ENCODE data around the gene TMEM59L.

The TMEM59L gene

DNA sequence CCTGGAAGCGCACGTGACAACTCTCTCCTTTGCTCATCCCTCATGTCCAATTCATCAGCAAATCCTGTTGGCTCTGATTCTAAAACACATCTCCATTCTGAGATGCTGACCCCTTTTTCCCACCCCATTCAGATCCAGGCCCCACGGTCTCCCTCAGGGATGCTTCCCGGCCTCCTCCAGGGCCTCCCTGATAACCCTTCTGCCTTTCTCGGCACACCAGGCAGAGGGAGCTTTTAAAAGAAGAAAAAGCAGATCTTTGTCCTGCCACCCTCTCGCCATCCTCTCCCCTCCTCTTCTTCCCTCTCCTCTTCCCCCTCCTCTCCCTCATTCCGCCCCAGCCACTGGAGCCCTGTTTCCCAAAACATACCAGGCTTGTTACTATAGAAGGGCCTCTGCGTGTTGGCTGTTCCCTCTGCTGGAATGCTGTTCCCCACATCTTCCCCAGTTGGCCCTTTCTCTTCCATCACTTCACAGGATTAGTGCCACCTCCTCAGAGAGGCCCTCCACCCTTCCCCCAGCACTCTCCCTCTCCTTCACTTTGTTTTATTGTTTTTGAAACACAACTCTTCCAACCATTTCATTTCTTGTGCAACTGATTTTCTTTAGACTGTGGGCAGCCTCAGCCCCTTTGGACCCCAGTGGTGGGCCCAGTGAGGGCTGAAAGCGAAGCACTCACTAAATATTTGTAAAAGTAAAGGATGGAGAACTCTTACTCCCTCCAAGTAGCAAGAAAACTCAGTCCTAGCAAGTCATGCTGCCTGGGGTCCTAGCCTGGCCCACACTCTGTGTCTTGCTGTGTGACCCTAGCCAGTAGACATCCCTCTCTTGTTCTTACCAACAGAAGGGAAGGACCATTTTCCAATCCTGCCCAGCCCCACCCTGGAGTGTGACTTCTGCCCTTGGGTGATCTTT, 3.6 kb upstream of the TMEM59L start:
- DNase-seq (ENCODE audit: low spot score) = no peak

DNA sequence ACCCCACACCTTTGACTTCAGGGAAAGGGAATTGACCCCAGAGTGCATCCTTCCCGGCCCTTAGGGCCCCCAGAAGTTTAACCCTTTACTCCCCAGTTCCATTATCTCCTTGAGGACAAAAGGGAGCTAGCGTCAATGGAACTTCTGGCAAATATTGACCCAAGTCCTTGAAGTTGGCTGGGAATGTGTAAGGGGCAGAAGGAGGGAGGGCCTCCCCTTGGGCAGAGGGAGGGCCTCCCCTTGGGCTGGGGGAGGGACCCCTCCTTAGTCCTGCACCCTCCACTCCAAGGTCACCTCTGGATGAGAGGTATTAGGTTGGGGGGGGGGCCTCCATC, 3.0 kb upstream of the TMEM59L start:
- DNase-seq (ENCODE audit: low spot score) = no peak

DNA sequence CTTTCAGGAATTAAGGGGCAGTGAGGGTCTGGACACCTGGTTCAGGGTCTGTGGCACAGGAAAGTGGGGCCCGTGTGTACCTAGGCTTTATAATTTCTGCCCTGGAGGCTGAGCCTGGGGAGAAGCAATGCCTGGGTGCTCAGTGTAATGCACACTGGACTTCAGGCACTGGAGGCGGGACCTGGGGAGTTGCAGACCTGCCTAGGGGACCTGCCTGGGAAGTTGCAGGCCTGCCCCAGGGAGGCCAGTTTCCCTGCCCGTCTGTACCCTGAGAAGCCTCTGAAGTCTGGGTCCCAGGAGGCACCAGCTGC, 2.5 kb upstream of the TMEM59L start:
- DNase-seq (ENCODE audit: low spot score) = no peak

DNA sequence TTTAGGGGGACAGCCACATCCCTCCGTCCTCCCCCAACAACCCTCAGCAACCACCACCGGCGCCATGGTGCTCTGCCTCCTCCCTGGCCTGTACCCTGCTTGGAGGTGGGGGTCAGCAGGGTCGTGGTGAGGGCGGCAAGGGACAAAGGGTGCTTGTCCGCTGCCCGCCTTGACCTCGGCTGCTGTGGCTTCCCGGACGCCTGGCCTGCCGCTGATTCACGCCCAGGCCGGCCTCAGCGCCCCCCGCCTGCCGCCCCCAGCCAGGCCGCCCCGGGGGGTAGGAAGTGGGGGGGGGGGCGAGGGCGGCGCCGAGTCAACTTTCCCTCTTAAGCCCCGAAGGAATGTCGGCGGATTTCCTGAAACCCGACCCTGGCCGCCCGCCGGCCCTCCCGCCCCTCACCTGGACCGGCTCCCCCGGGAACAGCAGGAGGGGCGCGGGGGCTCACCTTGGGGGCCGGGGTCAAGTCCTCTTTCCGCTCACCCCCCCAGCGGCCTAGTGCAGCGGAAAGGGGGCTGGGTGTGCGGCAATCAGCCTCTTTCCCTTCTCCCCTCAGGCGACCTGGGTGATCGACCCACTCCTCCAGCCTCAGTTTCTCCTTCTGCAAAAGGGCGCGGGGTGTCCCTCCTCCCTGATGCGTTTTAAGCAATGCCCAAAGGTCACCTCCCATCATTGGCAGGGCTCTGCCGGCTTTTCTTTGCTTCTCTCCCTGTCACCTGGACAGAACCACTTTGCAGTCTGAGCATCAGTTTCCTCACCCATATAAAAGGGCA, 1.9 kb upstream of the TMEM59L start:
- DNase-seq (ENCODE audit: low spot score) = no peak

DNA sequence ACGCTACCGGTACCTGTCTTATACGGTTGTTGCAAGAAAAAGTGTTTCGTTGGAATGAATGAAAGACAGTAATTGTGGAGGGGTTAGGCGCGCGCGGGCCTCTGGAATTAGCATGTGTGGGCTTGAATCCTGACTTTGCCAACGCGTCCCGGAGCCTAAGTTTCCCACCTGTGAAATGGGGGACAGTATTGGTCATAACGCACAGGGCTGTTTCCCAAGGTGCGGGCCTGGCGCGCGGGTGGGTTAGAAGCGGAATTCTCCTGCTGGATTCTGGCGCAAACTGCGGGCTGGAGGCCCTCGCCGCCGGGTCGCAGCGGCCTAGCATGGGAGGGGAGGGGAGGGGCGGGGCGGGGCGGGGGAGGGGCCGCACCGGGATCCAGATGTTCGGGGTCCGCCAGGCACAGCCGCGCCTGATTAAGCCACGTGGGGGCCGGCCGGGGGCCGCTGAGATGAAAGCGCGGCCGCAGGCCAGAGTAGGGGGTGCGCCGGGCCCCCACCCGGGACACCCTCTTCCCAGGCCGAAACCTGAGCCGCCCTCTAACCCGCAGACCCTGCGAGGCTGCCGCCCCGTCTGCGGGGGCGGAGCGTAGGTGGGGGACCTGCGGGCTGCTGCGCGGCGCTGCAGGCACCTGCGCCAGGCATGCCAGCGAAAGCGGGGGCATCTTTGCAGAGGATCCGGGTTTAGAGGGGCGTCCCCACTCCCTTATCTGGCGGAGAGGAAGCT, 1.2 kb upstream of the TMEM59L start:
- no peak for DNase-seq (ENCODE audit: low spot score)

DNA sequence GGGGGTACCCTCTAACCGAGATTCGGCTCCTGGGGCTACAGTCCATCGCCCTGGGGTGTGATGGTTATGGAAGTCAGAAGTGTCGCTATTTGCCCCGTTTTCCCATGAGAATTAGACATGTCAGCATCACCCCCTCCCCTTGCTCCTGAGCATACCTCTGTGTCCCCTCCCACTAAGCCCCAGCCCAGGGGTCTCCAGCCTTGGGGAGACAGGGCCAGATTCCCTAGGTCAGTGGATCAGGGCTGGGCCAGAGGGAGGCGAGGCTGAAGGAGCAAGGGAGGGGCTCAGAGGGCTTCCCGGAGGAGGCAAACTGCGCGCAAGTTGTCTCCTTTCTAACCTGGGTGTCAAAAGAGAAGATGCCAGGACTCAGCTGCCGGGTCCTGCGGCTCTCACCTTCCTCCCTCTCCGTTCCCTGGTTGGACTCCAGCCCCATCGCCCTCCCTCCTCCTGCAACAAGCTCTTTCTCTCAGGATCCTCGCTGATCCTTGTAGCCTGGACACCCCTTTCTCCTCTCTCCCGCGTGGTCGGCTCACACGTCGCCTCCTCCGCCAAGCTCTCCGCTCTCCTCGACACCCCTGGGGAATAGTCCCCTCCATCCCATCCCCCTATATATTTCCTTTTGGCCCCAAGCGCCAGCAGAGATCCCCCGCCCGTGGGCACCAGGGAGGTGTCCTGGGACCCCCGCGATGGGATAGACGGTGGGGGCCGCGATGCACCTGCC, 459 bp upstream of the TMEM59L start:
- DNase-seq (ENCODE audit: low spot score) = no peak

DNA sequence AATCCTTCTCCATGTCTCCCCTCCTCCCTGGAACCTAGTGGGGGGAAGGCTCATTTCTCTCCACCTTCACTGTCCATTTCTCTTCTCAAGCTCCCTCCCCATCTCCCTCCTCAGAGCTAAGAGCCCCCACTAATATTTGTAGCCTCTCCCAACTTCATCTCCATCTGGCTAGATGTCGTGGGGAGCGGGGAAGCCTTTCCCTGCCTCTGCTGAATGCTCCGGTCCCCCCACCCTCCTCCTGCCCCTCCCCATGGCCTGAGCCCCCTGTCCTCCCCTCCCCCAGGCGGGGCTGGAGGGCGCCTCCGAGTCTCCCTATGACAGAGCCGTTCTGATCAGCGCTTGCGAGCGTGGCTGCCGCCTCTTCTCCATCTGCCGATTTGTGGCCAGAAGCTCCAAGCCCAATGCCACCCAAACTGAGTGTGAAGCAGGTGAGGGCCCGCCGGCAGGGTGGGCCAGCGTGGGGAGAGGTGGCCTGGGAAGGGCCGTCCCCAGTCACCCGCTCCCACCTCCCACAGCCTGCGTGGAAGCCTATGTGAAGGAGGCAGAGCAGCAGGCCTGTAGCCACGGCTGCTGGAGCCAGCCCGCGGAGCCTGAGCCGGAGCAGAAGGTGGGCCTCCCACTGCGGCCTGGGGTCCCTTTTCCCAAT, 1.0 kb downstream of the TMEM59L start:
- no peak for DNase-seq (ENCODE audit: low spot score)

DNA sequence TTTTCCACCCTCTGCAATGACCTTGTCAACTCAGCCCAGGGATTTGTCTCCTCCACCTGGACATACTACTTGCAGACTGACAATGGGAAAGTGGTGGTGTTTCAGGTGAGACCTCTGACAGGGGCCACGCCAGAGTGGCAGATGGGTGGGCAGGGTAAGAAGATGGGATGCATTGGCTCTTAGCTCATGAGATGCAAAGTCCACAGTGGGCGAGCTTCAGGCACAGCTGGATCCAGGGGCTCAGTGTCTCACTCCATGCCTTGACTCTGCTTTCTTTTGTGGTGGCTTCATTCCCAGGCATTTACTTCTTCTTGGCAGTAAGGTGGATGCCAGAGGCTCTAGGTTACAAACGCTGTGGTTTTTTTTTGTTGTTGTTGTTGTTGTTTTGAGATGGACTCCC, 3.4 kb downstream of the TMEM59L start:
- no peak for DNase-seq (ENCODE audit: low spot score)

DNA sequence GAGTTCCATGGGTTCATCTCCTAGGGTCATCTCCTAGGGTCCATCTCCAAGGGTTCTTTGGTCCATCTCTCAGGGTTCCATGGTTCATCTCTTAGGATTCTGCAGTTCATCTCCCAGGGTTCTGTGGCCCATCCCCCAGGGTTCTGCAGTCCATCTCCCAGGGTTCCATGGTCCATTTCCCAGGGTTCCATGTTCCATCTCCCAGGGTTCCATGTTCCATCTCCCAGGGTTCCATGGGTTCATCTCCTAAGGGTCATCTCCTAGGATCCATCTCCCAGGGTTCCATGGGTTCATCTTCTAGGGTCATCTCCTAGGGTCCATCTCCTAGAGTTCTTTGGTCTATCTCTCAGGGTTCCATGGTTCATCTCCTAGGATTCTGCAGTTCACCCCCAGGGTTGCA, 4.9 kb downstream of the TMEM59L start:
- no peak for DNase-seq (ENCODE audit: low spot score)

DNA sequence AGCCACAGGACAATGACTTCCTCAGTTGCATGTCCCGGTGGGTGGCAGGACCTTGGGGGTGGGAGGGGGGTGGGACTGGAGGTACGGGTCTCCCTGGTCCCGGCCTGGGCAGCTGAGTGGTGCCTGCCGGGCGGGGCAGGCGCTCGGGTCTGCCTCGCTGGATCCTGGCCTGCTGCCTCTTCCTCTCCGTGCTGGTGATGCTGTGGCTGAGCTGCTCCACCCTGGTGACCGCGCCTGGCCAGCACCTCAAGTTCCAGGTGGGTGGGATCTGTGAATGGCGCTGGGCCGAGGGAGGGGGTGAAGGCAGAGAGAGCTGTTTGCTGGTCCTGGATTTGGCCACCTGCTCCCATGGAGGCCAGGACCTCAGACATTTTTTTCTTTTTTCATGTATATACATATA, 5.6 kb downstream of the TMEM59L start:
- DNase-seq (ENCODE audit: low spot score) = no peak

DNA sequence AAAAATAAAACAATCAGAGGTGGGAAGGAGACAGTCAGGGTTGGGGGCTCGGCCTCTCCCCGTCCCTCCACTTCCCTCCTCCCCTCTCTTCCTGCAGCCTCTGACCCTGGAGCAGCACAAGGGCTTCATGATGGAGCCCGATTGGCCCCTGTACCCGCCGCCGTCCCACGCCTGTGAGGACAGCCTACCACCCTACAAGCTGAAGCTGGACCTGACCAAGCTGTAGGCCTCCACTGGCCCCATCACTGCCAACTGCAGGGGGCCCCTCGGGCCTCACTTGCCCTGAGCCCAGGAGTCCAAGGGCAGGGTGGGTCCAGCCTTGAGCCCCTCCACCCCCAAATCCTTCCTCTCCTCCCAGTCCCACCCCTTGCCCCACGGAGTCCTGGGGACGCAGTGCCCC, 7.6 kb downstream of the TMEM59L start:
- DNase-seq (ENCODE audit: low spot score) = no peak

DNA sequence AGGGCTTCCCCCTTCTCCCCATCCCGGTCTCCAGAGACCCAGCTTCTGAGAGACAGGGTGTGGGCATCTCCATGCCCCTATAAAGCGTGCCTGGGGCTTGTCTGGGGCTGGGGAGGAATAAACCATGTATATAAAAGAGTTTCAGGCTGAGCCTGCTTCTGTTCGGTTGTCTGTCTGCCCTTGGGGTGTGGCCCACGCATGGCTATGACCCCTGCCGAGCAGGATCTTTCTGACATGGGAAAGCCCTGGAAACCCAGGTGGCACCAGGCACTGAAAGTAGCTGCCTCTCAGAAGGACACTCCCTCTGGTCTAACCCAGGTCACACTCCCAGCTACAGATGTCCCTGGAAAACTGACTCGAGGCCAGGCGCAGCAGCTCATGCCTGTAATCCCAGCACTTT, 8.2 kb downstream of the TMEM59L start:
- no peak for DNase-seq (ENCODE audit: low spot score)

DNA sequence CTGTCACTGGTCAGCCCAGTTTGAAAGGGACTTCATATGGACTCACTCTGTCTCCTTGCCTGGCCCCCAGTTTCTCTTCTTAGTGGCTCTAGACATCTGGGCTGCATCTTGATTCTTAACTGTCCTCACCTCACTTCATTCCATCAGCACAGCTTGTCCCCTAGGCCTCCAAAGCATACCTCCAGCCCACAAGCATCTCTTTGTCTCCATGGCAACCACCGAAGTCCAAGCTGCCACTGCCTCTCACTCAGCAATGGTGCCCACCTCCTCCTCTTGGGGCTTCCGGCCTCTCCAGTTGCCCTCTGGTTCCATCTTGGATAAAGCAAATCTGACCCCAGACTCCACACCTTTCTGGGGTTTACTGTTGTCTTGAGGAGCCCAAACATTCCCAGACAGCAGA, 14.2 kb downstream of the TMEM59L start:
- DNase-seq (ENCODE audit: low spot score) = no peak

DNA sequence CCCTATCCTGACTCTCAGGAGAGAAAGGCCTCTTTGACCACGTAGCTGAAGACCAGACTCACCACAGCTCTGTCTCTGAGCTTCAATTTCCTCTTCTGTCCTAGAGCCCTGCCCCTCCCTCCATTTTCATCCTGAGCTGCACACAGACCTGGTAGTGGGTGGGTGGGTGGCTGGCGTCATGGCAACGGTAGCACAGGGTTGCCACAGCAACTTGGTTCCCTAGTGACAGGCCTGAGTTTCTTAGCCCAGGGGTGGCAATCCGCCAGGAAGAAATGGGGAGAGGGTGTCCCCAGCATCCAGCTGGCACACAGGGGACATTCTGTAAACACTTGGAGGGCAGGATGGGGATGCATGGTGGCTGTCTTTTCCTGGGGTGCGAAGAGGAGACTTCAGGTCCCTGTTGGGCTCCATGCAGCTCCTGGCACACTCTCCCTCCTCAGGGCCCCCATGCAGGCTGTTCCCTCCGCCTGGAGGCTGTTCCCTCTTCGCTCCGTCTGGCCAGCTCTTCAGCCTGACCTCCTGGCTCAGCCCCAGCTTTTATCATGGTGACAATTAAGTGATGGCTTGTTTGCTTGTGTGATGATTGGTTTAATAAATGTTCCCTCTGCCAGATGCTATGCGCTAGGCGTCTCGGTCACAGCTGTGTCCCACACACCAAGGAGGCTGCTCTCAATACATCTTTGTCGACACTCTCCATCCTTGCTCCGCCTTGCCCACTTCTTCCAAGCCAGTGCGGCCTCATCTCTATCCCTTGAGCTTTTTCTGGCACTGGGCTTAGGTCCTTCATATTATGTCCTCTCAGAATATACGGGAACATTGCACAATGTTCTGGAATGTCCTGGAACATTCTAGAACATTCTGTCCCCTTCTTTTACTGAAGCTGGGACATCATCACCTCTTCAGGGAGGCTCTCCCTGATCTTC, 16.8 kb downstream of the TMEM59L start:
- DNase-seq (ENCODE audit: low spot score) = no peak

DNA sequence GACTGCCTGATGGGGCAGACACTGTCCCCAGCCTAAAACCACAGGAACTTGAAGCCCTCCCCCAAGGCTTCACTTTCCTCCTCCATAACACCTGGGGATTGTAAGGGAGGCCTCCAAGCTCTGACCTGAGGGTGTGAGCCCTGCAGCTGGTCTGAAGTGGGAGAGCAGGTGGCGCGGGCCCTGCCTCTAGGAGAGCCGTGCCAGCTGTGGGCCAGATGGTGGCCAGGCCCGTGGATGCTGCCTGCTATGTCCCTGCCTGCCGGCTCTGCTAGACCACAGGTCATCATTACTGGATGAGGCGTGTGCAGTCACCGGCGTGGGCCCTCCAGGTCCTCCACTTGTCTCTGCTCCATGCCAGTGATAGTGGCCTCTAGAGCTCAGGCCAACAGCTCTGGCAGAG, 20.7 kb downstream of the TMEM59L start:
- DNase-seq (ENCODE audit: low spot score) = no peak

DNA sequence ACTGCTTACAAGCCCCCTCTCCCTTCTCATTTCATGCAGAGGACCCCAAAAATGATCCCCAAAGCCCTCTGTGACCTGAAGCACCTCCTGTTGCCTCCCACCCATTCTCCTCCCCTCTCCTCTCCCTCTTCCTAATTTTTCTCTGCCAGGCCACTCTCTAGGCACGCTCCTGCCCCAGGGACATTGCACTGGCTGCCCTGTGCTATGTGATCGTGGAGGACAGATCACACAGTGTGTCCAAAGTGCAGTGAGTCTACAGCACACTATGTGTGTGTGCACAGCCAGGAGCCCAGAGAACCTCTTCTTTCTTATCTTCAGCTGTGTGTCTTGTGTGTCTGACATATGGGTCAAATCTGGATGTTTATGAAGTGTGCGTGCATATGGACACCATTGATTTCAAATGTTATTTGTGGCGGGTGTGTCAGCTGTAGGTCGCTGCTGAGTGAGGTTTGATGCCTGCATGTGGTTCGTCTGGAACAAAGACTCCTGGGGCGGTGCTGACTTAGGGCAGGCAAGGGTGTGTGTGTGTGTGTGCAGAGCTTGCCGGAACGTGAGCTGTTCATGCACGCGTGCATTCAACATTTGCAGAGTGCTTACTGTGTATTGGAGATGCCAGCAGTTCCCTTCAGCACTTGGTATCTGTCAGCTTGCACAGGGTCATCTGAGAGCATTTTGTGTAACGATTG, 22.1 kb downstream of the TMEM59L start:
- no peak for DNase-seq (ENCODE audit: low spot score)

DNA sequence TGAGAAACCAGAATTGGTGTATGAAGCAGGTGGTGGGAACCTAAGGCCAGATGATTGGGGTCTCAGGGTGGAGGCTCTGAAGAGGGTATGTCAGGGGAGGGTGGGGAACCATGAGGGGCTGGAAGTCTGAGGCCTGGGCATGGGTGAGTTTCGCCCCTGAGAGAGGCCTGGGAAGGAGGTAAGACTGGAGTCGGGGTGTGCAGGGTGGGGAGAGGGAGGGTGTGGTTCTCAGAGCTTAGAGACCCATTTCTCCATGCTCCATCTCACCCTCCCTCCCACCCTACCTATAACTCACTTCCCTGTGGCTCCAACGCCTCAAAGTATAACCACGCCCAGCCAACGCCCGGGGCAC, 23.1 kb downstream of the TMEM59L start:
- DNase-seq (ENCODE audit: low spot score) = no peak

DNA sequence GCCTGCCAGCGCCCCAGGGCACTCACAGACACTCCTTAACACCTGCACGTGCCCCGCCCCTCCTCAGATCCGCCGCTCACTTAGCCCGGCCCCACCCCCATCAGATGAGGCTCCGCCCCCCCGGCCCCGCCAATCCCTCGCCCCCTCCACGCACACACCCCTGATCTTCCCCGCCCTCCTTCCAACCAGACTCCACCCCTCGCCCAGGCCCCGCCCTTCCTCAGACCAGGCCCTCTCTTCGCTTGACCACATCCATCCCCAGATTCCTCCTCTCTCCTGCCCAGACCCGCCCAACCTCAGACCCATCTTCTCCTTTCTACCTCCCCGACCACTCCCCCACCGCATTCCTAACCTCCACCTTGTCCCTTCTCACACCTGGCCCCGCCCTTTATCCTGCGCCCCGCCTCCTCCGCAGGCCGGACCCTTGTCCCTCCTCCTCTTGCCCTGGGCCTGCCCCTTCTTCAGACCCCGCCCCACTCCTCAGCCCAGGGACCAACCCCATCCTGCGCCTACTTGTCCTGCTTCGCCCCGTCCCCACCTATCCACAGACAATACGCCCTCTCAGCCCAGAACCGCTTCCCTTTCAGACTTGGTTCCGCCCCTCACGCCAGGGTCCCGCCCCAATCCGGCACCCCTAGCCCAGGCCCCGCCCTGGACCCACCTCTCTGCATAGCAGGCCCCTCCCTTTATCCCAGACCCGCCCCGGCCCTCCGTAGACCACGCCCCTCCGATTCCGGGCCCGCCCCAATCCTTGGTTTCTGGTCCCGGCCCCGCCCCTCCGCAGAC, 23.7 kb downstream of the TMEM59L start:
- DNase-seq (ENCODE audit: low spot score) = peak; percentile 93

DNA sequence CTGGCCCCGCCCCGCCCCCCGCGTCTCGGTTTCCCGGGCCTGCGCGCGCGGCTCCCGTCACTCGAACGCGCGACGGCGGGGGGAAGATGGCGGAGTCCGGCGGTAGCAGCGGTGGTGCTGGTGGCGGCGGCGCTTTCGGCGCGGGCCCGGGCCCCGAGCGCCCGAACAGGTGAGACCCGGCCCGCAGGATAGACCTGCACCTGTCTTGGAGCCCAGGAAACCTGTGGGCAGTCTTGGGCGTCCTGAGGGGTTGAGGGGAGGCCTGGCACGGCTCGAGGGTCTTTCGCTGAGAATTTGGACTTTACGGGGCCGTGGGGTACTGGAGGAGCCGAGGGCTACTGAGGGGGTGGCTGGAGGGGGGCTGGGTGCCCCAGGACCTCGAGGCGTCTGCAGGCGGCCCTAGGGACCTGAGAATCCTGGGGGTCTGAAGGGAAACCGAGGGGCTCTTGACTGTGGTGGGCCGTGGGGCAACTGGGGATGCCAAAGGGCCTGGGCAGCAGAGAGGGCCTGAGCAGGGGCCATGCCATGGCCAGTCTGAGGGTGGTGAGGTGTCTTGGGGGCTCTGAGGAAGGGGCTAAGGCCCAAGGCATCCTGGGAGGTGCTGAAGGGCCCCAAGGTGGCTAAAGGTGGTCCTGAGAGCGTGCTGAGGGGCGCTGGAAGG, 24.4 kb downstream of the TMEM59L start, which contains the start of gene KLHL26:
KLHL26 (plus strand) TSS at position 60 of the 661 bp plus-strand sequence; CDS start at position 87, 27 bp downstream.
- DNase-seq (ENCODE audit: low spot score) = no peak
